HG02840 (cell line): ENCODE measurements around the gene FER.

ENCODE experiments used
- ATAC-seq: cut with Tn5 transposase; IDR thresholded peaks from one replicate; pipeline ENCODE4 v1.9.1; 2021; ENCODE audit warnings: mild to moderate bottlenecking, moderate library complexity, moderate number of reproducible peaks; ENCODE audit not compliant: unreplicated experiment, low FRiP score

Gene FER

DNA sequence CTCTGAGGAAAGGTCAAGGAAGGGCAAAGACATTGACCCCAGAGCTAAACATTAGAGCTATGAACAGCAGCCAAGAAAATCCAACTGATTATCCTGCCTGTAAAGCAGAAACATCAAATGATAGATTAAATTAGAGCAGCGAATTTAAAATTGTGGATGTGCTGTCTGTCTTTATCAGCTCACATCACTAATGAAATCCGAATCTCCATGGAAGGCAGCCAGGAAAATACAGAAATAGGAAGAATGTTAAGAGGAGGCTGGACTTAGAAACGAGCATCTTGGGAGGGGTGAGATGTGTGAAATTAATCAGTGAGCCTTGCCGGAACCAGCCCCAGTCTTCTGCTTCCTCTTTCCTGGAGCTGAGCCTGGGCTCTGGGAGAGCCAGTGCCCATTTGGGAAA lies 471.1 kb downstream of the FER start:
- ATAC-seq, result no peak

DNA sequence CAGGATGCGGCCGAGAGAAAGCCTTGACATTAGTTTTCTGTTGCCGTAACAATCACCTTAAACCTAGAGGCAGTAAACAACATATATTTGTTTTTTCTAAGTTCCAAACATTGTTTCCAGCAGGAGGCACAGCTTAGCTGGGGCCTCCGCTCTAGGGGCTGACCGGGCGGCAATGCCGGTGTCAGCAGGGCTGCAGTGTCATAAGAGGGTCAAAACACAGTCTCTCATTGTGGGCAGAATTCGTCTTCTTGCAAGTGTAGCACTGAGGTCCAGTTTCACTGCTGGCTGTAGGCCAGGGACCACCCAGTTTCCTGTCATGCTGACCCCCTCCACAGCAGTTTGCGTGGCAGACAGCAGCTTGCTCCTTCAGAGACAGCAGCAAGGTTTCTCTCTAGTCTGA lies 475.8 kb downstream of the FER start:
- ATAC-seq, result no peak

DNA sequence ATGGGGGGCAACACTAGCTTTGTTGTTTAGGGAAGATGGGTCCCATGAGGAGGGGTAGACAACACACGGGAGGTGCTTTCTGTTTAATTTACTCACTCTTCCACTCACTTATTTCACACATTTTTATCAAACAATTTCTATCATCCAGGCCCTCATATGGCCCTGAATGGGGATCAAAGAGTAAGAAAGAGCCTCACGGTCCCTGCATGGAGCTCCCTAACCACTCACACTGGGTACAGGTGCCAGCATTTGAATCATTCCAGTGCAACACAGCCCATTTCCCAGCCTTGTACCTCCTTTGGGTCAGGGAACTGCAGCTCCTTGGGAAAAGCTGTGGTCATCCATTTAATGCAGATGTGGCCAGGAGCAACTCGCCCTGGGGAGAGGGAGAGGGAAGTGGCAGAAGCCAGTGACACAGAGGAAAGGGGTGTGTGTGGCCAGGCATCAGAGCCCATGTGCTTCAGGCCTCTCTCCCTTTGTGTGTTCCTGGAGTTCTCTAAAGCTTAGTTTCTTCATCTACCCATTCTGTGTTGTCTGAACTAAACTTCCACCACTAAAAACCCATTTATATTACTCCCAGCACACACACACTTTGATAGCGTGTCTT lies 476.7 kb downstream of the FER start:
- ATAC-seq, result no peak

GRCh38 chr5:109225716-109226625 lies 478.3 kb downstream of the FER start:
- no peak for ATAC-seq

DNA sequence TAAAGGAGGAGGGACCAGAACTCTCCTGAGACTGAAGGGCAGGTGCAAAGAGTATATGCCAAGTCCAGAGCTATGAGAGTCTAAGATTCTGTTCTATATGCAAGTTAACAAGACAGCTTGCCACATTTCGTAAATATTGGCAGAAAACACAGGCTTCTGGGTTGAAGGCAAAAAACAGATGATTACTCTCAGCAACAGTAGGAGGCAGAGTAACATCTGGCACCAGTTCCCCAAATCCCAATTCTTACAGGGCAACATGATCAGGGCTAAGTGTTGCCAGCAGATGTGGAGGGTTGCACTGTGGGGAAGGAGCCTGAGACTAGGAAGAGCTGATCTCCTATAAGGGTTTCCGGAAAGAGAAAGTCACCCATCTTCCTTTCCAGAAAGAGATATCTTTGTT lies 482.7 kb downstream of the FER start:
- no peak for ATAC-seq

GRCh38 chr5:109231331-109231730 lies 483.6 kb downstream of the FER start:
- no peak for ATAC-seq

DNA sequence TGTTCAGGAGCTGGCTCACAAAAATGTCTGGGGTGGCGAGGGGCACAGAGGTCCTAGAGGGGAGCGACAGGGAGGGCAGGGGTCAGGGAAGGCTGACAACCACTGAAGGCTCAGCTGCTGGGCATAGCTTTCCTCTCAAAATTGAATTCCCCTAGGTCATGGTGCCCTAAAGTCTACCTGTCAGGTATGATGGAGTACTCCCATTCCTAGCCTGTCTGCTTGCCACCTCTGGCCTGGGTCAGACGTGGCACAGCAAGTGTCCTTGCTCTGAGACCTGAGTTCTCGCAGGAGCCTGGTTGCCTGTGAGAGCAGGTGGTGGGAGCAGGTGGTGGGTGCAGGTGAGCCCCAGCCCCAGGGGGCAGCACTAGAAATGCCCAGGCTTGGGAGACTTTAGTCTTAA lies 486.7 kb downstream of the FER start:
- ATAC-seq, result no peak

- ATAC-seq, result no peak
Observed at GRCh38 chr5:109239456-109239855, 491.8 kb downstream of the FER start.

GRCh38 chr5:109242518-109242917 lies 494.8 kb downstream of the FER start:
- ATAC-seq, result no peak

GRCh38 chr5:109246395-109246794 lies 498.7 kb downstream of the FER start:
- ATAC-seq, result no peak
